ENCODE results near the gene SYT17.

DNA sequence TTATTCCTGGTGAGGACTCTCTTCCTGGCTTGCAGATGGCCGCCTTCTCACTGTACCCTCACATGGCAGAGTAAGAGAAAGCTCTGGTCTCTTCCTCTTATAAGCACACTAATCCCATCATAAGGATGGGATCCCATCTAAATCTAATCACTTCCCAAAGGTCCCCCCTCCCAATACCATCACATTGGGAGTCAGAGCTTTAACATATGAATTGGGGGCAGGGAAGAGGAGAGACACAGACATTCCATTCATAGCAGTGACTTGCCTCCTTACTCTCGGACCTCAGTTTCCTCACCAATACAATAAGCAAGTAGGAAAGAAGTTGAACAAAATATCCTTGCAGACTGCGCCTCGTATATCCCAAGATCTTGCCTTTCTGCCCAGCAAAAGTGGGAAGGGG, 119.2 kb downstream of the SYT17 start:
- no peak for TF ChIP-seq POLR2A (IDR thresholded peaks at IDR 0.05; ENCODE audit: low read depth, low read length)
- no peak for TF ChIP-seq MTA3 (IDR thresholded peaks at IDR 0.05; ENCODE audit: borderline replicate concordance, low read length)
- no peak for TF ChIP-seq CREB1 (IDR thresholded peaks at IDR 0.05; ENCODE audit: low read depth)
- no peak for TF ChIP-seq HDAC2 (IDR thresholded peaks at IDR 0.05)
- no peak for TF ChIP-seq RAD21 (IDR thresholded peaks at IDR 0.05; ENCODE audit: insufficient read depth, low read depth, low read length)
- TF ChIP-seq NBN (IDR thresholded peaks at IDR 0.05), result no peak
- TF ChIP-seq BRCA1 (IDR thresholded peaks at IDR 0.05; ENCODE audit: low read depth, low read length), result no peak
- TF ChIP-seq CTCF (IDR thresholded peaks at IDR 0.05 in 2 of 3, conservative IDR thresholded peaks at IDR 0.05 in 1 of 3; ENCODE audit: control insufficient read depth in 2 of 3, extremely low read depth in 1 of 3, insufficient read depth in 1 of 3, low read depth in 3 of 3, low read length in 3 of 3), result no peak

Measured in GM12878 (cell line).